Measurements from ENCODE around the gene MUC4.
"Not testable (repeated sequence)": the region's sequence is repeated elsewhere in the genome, so short reads cannot be mapped to it uniquely, and the experiment has no call there.

The MUC4 gene

GRCh38 chr3:195774917-195775316 lies 36.8 kb downstream of the MUC4 start:
- DNase-seq (ENCODE audit: low read depth, low spot score), result no peak
- ChIA-PET POLR2A (no interaction called here), CTCF (interaction anchor here (0.6 kb wide), 1 partner anchor 141 kb away, joined by 3 read pairs; no protein-coding TSS in a partner anchor)

GRCh38 chr3:195773956-195774537 lies 37.7 kb downstream of the MUC4 start:
- no peak overlapping the region for H3K4me3 ChIP-seq (ENCODE audit: low read depth, low read length)
- POLR2A ChIA-PET, result no interaction called here
- CTCF ChIA-PET, result no interaction called here
- no peak for TF ChIP-seq CTCF (IDR thresholded peaks at IDR 0.05; ENCODE audit: insufficient read depth, low read length, missing control alignments)
- DNase-seq (ENCODE audit: low read depth, low spot score), result no peak

More at GRCh38 chr3:195774917-195775316, 36.8 kb downstream of the MUC4 start:
- H3K4me3 ChIP-seq (ENCODE audit: low read depth, low read length), result no peak overlapping the region
- peak; percentile 26 for TF ChIP-seq CTCF (IDR thresholded peaks at IDR 0.05; ENCODE audit: insufficient read depth, low read length, missing control alignments)

- CTCF ChIA-PET, result no interaction called here
- POLR2A ChIA-PET, result no interaction called here
- DNase-seq (ENCODE audit: low read depth, low spot score), result no peak
- no peak for TF ChIP-seq CTCF (IDR thresholded peaks at IDR 0.05; ENCODE audit: insufficient read depth, low read length, missing control alignments)
- no peak overlapping the region for H3K4me3 ChIP-seq (ENCODE audit: low read depth, low read length)
These were observed 40.0 kb downstream of the MUC4 start for GRCh38 chr3:195771646-195772300.

- DNase-seq (ENCODE audit: low read depth, low spot score); CTCF ChIA-PET; H3K4me3 ChIP-seq (ENCODE audit: low read depth, low read length); POLR2A ChIA-PET: not testable (repeated sequence)
These were observed 40.7 kb downstream of the MUC4 start for GRCh38 chr3:195770841-195771645.

- ChIA-PET POLR2A (no interaction called here), CTCF (no interaction called here)
- DNase-seq (ENCODE audit: low read depth, low spot score), result no peak
- no peak for TF ChIP-seq CTCF (IDR thresholded peaks at IDR 0.05; ENCODE audit: insufficient read depth, low read length, missing control alignments)
- H3K4me3 ChIP-seq (ENCODE audit: low read depth, low read length), result no peak overlapping the region
These were observed 41.5 kb downstream of the MUC4 start for GRCh38 chr3:195770081-195770840.

- ChIA-PET CTCF (no interaction called here), POLR2A (no interaction called here)
- DNase-seq (ENCODE audit: low read depth, low spot score), result no peak
- no peak overlapping the region for H3K4me3 ChIP-seq (ENCODE audit: low read depth, low read length)
- no peak for TF ChIP-seq CTCF (IDR thresholded peaks at IDR 0.05; ENCODE audit: insufficient read depth, low read length, missing control alignments)
These were observed 42.2 kb downstream of the MUC4 start for GRCh38 chr3:195769551-195769950.
